GM12878 (cell line): Measurements from ENCODE around the gene PTPRN2. TPM values are rescaled to one million over a fixed set of nuclear protein-coding genes. Genes with fewer than 3 reads are reported as not detected.

ENCODE experiments used
- BCL11A ChIP-seq: IDR thresholded peaks from 2 replicates; pipeline ENCODE4 v1.6.1; 2011; ENCODE audit warnings: low read depth, low read length
- FOXM1 ChIP-seq: IDR thresholded peaks from 2 replicates; pipeline ENCODE4 v1.6.1; 2012; ENCODE audit warnings: low read depth, mild to moderate bottlenecking, inconsistent platforms, low read length, moderate library complexity
- SIX5 ChIP-seq: IDR thresholded peaks from 2 replicates; pipeline ENCODE4 v1.6.1; 2011; ENCODE audit warnings: mild to moderate bottlenecking, low read depth, low read length, moderate library complexity; ENCODE audit not compliant: severe bottlenecking
- TAF1 ChIP-seq: IDR thresholded peaks from 2 replicates; pipeline ENCODE4 v1.6.1; 2011; ENCODE audit warnings: mild to moderate bottlenecking, low read depth, low read length, borderline replicate concordance
- polyA plus RNA-seq, 11 experiments: library from polyadenylated mRNA; depleted of rRNA in 4 of 11; unstranded in 6 of 11; stranded (reverse) in 5 of 11; fragments of >200 nt; fragmentation: Nextera tagmentation in 4 of 11; fragmentation: Illumina TruSeq in 1 of 11; extraction: Ambion mirVana in 4 of 11; extraction: Trizol in 1 of 11; gene quantifications; 1 replicate in 1 of 11; 2 replicates in 10 of 11; pipeline versions ENCODE4 v1.2.1 to v1.2.3, GENCODE V29; 2011 to 2016; ENCODE audit warnings: inconsistent platforms in 2 of 11, missing spikeins in 2 of 11, low read depth in 1 of 11
- total RNA-seq, 4 experiments: library from RNA; depleted of rRNA in 3 of 4; stranded (reverse); fragments of >200 nt in 3 of 4; fragmentation: Illumina TruSeq in 1 of 4; extraction: Trizol in 1 of 4; gene quantifications; 2 replicates each; pipeline versions ENCODE4 v1.2.1 to v1.2.3, GENCODE V29; 2013 to 2021
- TF ChIP-seq, protein P1 (sequence below): IDR thresholded peaks from 2 replicates; pipeline ENCODE4 v1.6.1; 2012; ENCODE audit warnings: improper control_type of control experiment, low read depth, low read length; ENCODE audit not compliant: insufficient replicate concordance
- TF ChIP-seq, protein P2 (sequence below): fragments of 450-650 bp; conservative IDR thresholded peaks from 2 replicates; pipeline ENCODE4 v1.6.1; 2017; ENCODE audit warnings: mild to moderate bottlenecking, moderate library complexity

PTPRN2 gene
- total and polyA plus RNA-seq, 10 of the 15 experiments (the other 5 are each of a cell fraction or from before 2014, with no cell fraction given) = 5.4 TPM; not detected in 9

- TF ChIP-seq, protein P1, sequence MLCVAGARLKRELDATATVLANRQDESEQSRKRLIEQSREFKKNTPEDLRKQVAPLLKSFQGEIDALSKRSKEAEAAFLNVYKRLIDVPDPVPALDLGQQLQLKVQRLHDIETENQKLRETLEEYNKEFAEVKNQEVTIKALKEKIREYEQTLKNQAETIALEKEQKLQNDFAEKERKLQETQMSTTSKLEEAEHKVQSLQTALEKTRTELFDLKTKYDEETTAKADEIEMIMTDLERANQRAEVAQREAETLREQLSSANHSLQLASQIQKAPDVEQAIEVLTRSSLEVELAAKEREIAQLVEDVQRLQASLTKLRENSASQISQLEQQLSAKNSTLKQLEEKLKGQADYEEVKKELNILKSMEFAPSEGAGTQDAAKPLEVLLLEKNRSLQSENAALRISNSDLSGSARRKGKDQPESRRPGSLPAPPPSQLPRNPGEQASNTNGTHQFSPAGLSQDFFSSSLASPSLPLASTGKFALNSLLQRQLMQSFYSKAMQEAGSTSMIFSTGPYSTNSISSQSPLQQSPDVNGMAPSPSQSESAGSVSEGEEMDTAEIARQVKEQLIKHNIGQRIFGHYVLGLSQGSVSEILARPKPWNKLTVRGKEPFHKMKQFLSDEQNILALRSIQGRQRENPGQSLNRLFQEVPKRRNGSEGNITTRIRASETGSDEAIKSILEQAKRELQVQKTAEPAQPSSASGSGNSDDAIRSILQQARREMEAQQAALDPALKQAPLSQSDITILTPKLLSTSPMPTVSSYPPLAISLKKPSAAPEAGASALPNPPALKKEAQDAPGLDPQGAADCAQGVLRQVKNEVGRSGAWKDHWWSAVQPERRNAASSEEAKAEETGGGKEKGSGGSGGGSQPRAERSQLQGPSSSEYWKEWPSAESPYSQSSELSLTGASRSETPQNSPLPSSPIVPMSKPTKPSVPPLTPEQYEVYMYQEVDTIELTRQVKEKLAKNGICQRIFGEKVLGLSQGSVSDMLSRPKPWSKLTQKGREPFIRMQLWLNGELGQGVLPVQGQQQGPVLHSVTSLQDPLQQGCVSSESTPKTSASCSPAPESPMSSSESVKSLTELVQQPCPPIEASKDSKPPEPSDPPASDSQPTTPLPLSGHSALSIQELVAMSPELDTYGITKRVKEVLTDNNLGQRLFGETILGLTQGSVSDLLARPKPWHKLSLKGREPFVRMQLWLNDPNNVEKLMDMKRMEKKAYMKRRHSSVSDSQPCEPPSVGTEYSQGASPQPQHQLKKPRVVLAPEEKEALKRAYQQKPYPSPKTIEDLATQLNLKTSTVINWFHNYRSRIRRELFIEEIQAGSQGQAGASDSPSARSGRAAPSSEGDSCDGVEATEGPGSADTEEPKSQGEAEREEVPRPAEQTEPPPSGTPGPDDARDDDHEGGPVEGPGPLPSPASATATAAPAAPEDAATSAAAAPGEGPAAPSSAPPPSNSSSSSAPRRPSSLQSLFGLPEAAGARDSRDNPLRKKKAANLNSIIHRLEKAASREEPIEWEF = no peak
- TF ChIP-seq, protein P2, sequence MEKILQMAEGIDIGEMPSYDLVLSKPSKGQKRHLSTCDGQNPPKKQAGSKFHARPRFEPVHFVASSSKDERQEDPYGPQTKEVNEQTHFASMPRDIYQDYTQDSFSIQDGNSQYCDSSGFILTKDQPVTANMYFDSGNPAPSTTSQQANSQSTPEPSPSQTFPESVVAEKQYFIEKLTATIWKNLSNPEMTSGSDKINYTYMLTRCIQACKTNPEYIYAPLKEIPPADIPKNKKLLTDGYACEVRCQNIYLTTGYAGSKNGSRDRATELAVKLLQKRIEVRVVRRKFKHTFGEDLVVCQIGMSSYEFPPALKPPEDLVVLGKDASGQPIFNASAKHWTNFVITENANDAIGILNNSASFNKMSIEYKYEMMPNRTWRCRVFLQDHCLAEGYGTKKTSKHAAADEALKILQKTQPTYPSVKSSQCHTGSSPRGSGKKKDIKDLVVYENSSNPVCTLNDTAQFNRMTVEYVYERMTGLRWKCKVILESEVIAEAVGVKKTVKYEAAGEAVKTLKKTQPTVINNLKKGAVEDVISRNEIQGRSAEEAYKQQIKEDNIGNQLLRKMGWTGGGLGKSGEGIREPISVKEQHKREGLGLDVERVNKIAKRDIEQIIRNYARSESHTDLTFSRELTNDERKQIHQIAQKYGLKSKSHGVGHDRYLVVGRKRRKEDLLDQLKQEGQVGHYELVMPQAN = no peak
- TF ChIP-seq BCL11A (no peak), SIX5 (no peak), FOXM1 (no peak), TAF1 (no peak)
These were observed 603.9 kb downstream of the PTPRN2 start (continued) for GRCh38 chr7:157983502-157984422.
